Upper lobe of right lung (tissue), 1 donor: ENCODE results near the gene CDC14A. TPM values are rescaled to one million over a fixed set of nuclear protein-coding genes. Genes with fewer than 3 reads are reported as not detected.
"Not testable (repeated sequence)": the region's sequence is repeated elsewhere in the genome, so short reads cannot be mapped to it uniquely, and the experiment has no call there.

ENCODE experiments used
- ATAC-seq: fragments of 200-7000 bp; cut with Tn5 transposase; one replicate; pipeline ENCODE4 v1.9.1; 2020; ENCODE audit warnings: mild to moderate bottlenecking, moderate library complexity
- DNase-seq: peaks from one replicate; pipeline ENCODE4 v3.0.0-alpha.2; 2020
- H3K27ac ChIP-seq: fragments of 200-600 bp; one replicate; pipeline ENCODE4 v1.8.0; 2022
- H3K27me3 ChIP-seq: fragments of 200-600 bp; one replicate; pipeline ENCODE4 v1.8.0; 2022; ENCODE audit warnings: mild to moderate bottlenecking
- H3K36me3 ChIP-seq: fragments of 200-600 bp; one replicate; pipeline ENCODE4 v1.8.0; 2022
- H3K4me1 ChIP-seq: fragments of 200-600 bp; one replicate; pipeline ENCODE4 v1.8.0; 2022
- H3K4me3 ChIP-seq: fragments of 200-600 bp; one replicate; pipeline ENCODE4 v1.8.0; 2022; ENCODE audit warnings: mild to moderate bottlenecking
- H3K9me3 ChIP-seq: fragments of 200-600 bp; one replicate; pipeline ENCODE4 v1.8.0; 2022
- intact Hi-C: fragments of 100-400 bp; cut with DNase I; formaldehyde crosslinking; loops from one replicate; pipeline ENCODE4 v1.11.0; 2022
- total RNA-seq: library from RNA; stranded (reverse); fragmentation: NEBNext Ultra II Directional; extraction: Animal tissue kit (Norgen Biotek cat#: 25700); gene quantifications from one replicate; pipeline ENCODE4 v1.2.1, GENCODE V29; 2021
- TF ChIP-seq, protein P1 (sequence below): fragments of 200-600 bp; IDR thresholded peaks from one replicate; pipeline ENCODE4 v1.8.0; 2022; ENCODE audit warnings: antibody characterized with exemption
- donor health status: DM: no; HTN: yes; CAD: no; lungs with severe emphysema.

Gene CDC14A
- total RNA-seq, 1 donor from 2014 or later, result 12.0 TPM

- H3K36me3 ChIP-seq, result no peaks in the 10 kb centered on the region
- DNase-seq (no peak), ATAC-seq (no peak)
- no peaks in the 10 kb centered on the region for H3K27me3 ChIP-seq
- TF ChIP-seq, protein P1, sequence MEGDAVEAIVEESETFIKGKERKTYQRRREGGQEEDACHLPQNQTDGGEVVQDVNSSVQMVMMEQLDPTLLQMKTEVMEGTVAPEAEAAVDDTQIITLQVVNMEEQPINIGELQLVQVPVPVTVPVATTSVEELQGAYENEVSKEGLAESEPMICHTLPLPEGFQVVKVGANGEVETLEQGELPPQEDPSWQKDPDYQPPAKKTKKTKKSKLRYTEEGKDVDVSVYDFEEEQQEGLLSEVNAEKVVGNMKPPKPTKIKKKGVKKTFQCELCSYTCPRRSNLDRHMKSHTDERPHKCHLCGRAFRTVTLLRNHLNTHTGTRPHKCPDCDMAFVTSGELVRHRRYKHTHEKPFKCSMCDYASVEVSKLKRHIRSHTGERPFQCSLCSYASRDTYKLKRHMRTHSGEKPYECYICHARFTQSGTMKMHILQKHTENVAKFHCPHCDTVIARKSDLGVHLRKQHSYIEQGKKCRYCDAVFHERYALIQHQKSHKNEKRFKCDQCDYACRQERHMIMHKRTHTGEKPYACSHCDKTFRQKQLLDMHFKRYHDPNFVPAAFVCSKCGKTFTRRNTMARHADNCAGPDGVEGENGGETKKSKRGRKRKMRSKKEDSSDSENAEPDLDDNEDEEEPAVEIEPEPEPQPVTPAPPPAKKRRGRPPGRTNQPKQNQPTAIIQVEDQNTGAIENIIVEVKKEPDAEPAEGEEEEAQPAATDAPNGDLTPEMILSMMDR, result no peak
- no peaks in the 10 kb centered on the region for H3K9me3 ChIP-seq
- intact Hi-C loops, result no loop called here
- H3K27ac ChIP-seq, result no peak overlapping the region
- no peak overlapping the region for H3K4me3 ChIP-seq
- H3K4me1 ChIP-seq, result peaks cover 4% of the 10 kb centered on the region
Measured at GRCh38 chr1:100366209-100366525, 13.9 kb downstream of the CDC14A start.

- H3K4me3 ChIP-seq, H3K27ac ChIP-seq, ATAC-seq, H3K36me3 ChIP-seq, intact Hi-C loops, DNase-seq, H3K27me3 ChIP-seq, H3K9me3 ChIP-seq, H3K4me1 ChIP-seq: not testable (repeated sequence)
Measured at GRCh38 chr1:100369339-100369738, 17.0 kb downstream of the CDC14A start.

DNA sequence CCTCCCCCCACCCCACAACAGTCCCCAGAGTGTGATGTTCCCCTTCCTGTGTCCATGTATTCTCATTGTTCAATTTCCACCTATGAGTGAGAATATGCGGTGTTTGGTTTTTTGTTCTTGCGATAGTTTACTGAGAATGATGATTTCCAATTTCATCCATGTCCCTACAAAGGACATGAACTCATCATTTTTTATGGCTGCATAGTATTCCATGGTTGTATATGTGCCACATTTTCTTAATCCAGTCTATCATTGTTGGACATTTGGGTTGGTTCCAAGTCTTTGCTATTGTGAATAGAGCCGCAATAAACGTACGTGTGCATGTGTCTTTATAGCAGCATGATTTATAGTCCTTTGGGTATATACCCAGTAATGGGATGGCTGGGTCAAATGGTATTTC is 21.6 kb downstream of the CDC14A start:
- H3K27me3 ChIP-seq, H3K9me3 ChIP-seq, ATAC-seq, H3K4me1 ChIP-seq, DNase-seq, H3K36me3 ChIP-seq, intact Hi-C loops, H3K4me3 ChIP-seq, H3K27ac ChIP-seq: not testable (repeated sequence)

DNA sequence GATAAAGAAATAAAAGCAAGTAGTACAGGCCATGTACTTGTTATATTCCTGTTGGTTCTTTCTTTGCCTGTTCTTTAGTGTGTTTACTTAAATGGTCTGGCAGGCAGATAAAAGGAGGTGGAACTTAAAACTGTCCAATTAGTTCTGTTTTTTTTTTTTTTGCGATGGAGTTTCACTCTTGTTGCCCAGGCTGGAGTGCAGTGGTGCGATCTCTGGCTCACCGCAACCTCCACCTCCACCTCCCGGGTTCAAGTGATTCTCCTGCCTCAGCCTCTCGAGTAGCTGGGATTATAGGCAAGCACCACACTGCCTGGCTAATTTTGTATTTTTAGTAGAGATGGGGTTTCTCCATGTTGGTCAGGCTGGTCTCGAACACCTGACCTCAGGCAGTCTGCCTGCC is 24.6 kb downstream of the CDC14A start:
- DNase-seq, H3K27ac ChIP-seq, intact Hi-C loops, H3K9me3 ChIP-seq, H3K4me1 ChIP-seq, H3K4me3 ChIP-seq, ATAC-seq, H3K27me3 ChIP-seq, H3K36me3 ChIP-seq: not testable (repeated sequence)

GRCh38 chr1:100377590-100378361 is 25.5 kb downstream of the CDC14A start:
- H3K27ac ChIP-seq, result no peak overlapping the region
- intact Hi-C loops, result no loop called here
- H3K36me3 ChIP-seq, result no peaks in the 10 kb centered on the region
- no peak for DNase-seq
- H3K9me3 ChIP-seq, result no peaks in the 10 kb centered on the region
- ATAC-seq, result no peak
- TF ChIP-seq, protein P1, result no peak
- no peaks in the 10 kb centered on the region for H3K4me1 ChIP-seq
- H3K4me3 ChIP-seq, result no peak overlapping the region
- no peaks in the 10 kb centered on the region for H3K27me3 ChIP-seq

DNA sequence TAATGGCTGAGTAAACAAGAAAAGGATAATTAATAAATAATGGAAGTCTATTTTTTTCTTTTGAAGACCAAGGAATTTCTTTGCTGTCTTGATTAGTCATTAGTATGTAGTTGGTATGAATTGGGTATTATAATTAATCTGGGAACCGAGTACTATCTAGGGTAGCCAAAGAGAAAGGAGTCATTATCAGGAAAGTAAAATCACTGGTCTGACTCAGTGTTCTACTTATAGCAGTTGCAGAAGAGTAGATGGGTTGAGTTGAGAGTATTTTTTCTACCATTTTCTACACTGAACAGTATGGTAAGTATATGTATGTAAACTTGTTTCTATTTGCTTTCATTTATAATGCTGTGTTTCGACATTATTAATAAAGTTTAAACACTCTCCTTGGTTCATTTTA is 26.6 kb downstream of the CDC14A start:
- TF ChIP-seq, protein P1, result no peak
- no peak for DNase-seq
- Histone ChIP-seq H3K27me3 (no peaks in the 10 kb centered on the region), H3K4me1 (no peaks in the 10 kb centered on the region), H3K4me3 (no peak overlapping the region), H3K27ac (no peak overlapping the region), H3K36me3 (no peaks in the 10 kb centered on the region), H3K9me3 (no peaks in the 10 kb centered on the region)
- intact Hi-C loops, result no loop called here
- no peak for ATAC-seq

DNA sequence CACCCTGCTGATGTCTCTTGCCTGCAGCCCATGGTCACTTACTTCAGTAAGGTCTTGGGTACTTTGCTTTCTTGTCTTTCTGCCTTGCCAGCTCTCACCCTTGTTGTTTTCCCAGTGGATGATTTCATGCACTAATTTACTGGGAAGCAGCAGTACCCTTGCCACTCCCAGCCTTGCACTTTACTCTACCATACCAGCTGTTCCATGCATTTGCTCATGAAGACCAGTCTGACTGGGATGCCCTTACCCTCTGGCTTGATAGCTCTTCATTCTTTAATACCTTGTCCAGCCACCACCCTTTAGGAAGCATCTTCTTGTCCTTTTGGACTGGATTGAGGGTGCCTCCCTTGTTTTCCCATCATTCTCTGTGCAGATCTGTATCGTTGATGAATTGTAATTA is 28.3 kb downstream of the CDC14A start:
- Histone ChIP-seq H3K4me1 (no peaks in the 10 kb centered on the region), H3K9me3 (no peaks in the 10 kb centered on the region), H3K4me3 (no peak overlapping the region), H3K27ac (no peak overlapping the region), H3K27me3 (no peaks in the 10 kb centered on the region), H3K36me3 (no peaks in the 10 kb centered on the region)
- TF ChIP-seq, protein P1, result no peak
- ATAC-seq, result no peak
- intact Hi-C loops, result no loop called here
- DNase-seq, result no peak
